GM19468 (cell line): ENCODE results near the gene STRN3.
A peak's percentile ranks its signal among the peaks of the same experiment; 100 is the strongest.
"Not testable (repeated sequence)": the region's sequence is repeated elsewhere in the genome, so short reads cannot be mapped to it uniquely, and the experiment has no call there.

Source experiments
- ATAC-seq: cut with Tn5 transposase; IDR thresholded peaks from one replicate; pipeline ENCODE4 v1.9.1; 2021; ENCODE audit warnings: mild to moderate bottlenecking, moderate library complexity, moderate number of reproducible peaks; ENCODE audit not compliant: unreplicated experiment; ENCODE audit errors: extremely low read depth

Gene STRN3

DNA sequence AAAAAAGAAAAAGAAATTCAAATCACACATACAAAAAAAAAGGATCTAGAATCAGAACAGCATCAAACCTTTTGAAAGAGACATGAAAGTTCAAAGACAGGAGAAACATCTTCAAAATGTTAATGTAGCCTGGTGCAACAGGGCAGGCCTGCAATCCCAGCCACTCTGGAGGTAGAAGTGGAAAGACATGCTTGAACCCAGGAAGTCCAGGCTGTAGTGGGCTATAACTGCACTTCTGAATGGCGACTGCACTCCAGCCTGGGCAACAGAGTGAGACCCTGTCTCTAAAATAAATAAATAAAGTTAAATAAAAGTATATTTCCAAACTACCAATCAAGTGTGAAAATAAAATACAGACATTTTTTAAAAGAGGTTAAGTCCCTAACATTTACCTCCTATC, 19.5 kb downstream of the STRN3 start:
- no peak for ATAC-seq

DNA sequence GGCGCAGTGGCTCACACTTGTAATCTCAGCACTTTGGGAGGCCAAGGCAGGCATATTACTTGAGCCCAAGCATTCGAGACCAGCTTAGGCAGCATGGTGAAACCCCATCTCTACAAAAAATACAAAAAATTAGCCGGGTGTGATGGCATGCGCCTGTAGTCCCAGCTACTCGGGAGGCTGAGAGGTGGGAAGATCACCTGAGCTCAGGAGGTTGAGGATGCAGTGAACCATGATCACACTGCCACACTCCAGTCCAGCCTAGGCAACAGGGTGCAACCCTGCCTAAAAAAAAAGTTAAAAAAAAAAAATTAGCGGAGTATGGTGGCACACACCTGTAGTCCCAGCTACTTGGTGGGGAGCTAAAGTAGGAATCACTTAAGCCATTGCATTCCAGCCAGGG, 22.2 kb downstream of the STRN3 start:
- ATAC-seq, result not testable (repeated sequence)

DNA sequence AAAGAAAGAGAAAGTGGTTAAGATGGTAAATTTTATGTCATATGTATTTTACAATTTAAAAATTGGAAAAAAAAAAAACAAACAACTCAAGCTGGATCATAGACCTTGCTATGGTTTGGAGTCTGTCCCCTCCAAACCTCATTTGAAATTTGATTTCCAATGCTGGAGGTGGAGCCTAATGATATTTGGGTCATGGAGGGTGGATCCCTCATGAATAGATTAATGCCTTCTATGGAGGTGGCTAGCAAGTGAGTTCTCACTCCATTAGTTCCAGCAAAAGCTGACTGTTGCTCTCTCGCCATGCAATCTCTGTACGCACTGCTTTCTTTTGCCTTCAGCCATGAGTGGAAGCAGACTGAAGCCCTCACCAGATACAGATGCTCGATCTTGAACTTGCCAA, 22.9 kb downstream of the STRN3 start:
- no peak for ATAC-seq

DNA sequence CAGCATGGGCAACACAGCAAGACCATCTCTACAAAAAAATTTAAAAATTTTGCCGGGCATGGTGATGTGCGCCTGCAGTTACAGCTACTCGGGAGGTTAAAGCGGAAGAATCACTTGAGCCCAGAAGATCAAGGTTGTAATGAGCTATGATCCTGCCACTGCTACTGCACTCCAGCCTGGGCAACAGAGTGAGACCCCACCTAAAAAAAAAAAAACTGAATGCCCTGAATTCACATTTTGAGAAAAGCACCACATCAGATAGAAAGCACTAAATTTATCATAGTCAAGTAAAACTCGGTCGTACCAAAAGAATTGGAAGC, 24.9 kb downstream of the STRN3 start:
- no peak for ATAC-seq

DNA sequence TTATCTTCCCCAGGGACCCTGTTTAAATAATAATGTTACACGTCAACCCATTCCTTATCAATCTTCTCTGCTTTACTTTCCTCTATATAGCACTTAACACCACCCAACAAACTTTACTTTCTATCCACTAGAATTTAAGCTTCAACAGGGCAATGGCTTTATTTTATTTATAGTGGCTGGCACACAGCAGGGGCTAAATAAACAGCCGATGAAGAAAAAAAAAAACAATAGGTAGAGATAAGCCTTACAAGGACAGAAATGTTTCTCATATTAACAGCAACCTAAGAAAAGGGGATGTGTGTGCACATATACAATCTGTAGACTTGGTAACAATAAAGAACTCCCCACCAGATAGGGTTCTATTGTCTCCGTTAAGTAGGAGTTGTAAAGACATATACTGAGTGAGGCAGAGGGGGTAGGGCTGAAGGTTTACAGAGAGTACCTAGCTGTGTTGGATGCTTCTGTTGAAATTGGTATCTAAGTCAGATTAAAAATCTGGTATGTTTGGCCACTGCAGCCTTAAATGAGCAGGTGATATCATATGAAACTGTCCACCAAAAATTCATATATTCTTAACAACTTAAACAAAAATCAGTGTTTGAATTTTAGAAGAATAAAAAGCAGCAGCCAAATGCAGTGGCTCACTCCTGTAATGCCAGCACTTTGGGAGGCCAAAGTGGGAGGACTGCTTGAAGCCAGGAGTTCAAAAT, 25.4 kb downstream of the STRN3 start:
- ATAC-seq, result no peak

DNA sequence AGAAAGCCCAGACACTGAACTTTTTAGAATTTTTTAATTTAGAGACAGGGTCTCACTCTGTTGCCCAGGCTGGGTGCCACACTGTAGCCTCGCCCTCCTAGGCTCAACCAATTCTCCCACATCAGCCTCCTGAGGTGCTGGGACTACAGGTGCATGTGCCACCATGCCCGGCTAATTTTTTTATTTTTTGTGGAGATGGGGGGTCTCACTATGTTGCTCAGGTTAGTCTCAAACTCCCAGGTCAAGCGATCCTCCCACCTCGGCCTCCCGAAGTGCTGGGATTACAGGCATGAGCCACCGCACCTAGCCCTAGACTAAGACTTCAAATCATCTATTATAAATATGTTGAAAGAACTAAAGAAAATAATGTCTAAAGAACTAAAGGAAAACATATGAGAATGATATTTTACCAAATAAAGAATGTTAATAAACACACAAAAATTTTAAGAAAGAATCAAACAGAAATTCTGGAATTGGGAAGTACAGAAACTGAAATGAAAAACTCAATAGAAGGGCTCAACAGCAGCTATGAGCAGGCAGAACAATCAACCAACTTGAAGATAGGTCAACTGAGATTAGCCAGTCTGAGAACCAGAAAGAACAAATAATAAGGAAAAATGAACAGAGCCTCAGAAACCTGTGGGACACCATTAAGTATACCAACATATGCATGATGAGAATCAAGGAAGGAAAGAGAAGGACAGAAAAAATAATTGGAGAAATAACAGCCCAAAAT, 27.0 kb downstream of the STRN3 start:
- ATAC-seq, result no peak

DNA sequence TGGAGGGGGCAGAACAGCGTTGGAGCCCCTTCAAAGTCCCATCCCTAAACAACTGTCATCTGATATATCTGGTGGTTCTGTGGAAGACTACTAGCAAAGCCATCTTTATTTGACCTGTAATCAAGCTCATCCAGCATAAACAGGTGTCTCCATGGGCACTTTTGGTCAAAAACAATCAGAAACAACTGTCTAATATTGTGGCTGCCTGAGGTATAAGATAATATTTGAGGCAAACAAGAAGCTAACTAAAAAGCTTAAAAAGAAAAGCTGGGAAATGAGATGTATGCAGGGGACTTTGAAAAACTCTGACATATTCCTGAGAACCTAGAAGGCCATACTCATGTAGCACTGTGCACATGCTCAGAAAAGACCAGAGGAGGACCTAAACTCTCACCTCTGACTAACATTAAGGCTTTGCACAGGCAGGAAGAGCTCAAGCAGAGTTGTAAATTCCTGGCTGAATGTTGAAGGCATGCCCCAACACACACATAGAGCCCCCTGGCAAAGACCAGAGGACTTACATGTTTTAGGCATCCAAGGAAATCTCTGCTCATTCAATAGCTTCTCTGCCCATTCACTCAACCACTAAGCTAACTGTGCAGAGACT, 28.0 kb downstream of the STRN3 start:
- no peak for ATAC-seq

DNA sequence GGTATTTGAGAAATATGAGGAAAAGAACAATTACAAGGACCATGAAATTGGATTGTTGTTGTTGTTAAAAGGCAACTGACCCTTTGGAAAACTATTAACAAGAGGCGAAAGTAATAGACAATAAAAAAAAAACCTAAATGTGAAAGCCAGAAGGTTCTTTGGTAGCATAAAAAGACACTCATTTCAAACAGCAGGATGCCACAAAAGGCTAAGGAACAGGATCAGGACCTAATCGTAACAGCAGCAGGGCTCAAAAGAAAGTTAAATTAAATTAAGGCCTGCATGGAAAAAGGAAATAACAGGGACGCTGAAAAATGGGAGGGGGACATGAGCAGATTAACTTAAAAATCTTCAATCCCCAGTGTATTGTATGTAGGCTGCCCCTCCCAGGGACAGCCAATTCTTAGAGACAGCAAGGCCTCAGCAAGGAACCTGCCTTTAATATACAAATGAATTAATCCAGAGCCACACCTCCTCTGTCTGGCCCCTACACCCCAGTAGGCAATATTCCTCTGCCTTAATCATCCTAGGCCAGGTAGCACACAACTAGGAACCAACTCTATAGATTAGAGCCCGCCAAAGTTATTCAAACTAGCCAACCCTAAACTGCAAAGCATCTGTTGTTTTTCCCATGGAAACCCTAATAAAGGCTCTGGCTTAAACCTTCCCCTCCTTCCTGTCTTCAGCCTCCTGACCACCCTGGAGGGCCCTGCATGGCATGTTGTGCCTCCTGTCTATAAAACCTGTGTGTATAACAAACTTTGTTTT, 29.1 kb downstream of the STRN3 start:
- ATAC-seq, result no peak

DNA sequence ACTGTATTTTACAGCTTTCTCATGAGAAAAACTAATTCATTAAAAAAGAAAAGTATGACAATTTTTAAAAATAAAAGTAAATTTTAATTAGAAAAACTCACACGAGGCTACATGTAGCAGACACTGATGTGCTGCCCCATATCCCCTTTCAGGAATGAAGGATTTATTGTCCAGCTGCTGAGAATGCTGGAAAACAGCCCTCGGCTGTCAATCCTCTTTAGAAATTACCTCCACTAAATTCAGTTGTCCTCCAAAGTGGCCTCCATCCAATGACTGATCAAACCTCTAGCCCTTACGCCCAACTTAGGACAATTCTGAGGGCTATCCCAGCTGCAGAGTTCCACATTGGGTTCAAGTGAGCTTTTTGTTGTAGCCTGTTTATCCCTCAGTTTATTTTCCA, 30.5 kb downstream of the STRN3 start:
- no peak for ATAC-seq

DNA sequence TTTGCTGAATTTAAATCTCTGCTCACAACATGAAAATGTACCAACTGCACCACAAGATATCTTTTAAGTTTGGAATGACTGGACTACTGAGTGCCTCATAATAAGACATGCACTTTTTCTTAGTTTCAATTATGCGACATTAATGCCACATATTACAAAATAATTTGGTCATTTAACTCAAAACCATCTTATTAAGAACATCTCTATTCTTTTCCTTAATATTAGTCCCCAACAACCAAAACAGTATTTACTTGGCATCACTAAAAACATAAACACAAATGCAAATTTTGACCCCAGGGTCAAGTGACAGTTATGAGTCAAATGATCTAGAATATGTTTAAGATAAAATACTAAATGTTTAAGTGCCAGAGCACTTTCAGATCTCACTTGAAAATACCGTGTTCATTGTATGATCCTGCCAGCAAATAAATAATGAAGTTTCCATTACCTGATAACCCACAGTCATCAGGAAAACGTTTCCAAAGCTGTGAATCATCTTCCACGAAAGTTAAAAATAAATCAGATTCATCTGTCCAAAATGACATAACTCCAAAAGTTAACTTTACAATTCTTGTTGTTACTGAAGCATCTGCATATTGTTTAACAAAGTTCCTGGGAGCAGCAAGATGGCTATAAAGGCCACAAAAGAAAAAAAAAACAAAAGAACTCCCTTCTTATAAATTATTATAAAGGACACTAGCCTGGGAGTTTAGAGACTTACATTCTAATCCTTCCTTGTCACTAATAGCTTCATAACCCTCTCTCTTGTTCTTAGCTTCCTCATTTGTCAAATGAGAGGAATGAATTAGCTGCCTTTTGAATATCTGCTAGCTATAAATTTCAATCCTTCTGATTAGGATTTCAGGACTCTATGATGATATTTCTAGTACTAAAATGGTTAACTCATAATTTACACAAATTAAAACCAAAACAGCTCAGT, 31.2 kb downstream of the STRN3 start:
- ATAC-seq, result peak; percentile 26

DNA sequence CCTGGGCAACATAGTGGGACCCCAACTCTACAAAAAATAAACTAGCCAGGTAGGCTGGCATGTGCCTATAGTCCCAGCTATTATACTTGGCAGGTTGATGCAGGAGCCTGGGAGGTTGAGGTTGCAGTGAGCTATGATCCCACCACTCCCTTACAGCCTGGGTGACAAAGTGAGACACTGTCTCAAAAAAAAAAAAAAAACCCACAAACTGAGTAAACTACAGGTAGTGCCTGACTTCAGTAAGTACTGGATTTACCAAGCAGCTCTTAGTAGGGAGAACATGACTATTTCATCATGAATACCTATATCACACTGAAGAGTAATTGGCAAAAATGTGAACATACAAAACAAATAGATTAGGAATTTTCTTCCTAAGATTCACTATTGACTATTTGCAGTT, 33.1 kb downstream of the STRN3 start:
- no peak for ATAC-seq

DNA sequence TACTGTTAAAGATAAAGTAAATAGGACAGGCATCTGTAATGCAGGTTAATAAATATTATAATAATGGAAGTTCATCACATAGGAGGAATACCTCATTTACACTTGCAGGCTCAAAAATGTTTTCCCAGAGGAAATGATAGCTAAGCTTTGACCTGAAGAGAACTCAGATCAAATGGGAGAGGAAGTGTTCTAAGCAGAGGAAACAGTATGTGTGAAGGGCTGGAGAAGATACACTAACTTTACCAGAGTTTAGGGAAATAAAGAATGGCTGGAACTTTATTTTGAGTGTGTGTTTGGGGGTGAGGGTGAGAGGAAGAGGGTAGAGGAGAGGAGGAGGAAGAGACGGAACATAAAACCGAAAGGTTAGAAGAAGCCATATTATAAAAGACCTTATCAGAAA, 34.8 kb downstream of the STRN3 start:
- no peak for ATAC-seq

DNA sequence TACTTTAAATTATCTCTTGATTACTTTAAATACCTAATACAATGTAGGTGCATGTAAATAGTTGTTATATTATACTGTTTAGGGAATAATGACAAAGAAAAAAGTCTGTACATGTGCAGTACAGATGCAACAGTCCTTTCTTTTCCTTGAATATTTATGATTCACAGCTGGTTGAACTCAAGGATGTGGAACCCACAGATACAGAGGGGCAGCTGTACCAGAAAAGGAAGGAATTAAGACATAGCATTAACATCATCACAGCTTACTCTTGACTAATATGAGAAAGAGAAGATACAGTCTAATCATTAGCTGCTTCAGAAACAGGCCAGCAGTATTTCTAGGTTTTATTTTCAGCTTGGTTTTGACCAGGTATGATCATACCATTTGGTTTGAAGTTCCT, 35.4 kb downstream of the STRN3 start:
- ATAC-seq, result no peak

DNA sequence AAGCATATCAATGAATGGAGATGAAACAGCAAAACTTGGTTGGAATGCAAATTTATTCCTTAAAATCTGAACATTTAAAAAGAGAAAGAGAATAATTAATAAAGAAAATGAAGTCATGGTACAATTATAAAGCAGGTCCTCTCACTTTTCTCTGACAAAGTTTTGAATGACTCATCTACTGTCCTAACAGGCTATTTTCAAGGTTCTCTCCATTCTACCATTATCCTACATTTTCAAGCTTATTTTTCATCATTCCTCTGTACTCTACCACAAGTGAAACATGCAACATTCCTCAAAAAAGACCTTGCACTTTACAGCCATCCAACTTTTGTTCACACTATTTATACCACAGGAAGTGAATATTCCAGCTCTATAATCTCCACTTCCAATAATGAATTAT, 37.7 kb downstream of the STRN3 start:
- no peak for ATAC-seq

DNA sequence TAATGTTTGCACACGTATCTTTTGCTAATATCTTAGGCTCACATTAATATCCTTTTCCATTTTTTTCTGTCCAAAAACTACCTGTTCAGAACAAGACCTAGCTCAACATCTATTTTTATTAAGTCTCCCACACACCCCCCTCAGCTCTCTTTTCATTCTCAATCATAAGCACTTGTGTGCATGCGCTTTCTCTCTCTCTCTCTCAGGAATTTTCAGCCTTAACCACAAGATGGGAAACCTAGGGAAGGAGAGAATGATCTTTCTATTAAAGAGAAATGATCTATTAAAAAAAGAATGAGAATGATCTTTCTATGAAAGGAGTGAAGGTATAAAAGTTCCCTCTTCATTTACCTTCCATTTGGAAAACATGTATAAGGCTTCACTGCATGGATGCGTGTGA, 40.4 kb downstream of the STRN3 start:
- no peak for ATAC-seq

DNA sequence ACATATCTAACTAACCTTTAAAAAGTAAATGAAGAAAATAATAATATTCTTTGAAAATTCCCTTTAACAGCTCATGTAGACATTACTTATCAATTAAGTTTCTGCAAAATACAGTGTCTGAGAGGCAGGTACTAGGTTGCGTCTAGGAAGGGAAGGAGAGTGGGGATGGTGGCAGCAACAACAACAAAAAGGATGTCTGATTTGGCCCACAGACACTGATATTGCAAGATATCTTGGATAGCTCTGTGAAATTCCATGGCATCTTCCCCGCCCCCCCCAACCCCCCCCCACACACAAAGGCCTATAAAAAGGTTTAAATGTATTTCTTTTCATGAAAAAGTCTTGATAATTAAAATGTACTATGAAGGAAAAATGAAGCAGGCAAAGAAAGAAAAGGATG, 42.3 kb downstream of the STRN3 start:
- ATAC-seq, result no peak

DNA sequence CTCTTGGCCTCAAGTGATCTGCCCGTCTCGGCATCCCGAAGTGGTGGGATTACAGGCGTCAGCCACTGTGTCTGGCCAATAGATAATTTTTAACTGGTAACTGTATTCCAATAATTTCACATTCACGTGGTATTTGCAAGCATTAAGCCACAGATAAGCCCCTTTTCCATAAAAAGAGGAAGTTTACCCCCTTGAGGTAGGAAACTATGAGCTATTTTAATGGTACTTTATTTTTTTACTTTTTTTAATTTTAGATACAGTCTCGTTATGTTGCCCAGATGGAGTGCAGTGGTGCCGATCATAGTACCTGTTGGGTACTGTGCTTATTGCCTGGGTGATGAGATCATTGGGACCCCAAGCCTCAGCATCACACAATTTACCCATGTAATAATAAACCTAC, 43.6 kb downstream of the STRN3 start:
- ATAC-seq, result no peak

DNA sequence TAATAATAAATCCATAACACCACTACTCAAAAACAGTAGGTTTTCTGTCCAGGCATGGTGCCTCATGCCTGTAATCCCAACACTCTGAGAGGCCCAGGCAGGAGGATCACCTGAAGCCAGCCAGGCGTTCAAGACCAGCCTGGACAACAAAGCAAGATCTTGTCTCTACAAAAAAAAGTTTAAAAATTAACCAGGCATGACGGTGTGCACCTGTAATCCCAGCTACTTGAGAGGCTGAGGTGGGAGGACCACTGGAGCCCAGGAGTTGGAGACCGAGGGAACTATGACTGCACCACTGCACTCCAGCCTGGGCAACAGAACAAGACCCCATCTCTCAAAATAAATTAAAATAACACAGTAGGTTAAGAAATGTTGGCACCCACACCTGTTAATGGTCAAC, 45.2 kb downstream of the STRN3 start:
- ATAC-seq, result no peak

DNA sequence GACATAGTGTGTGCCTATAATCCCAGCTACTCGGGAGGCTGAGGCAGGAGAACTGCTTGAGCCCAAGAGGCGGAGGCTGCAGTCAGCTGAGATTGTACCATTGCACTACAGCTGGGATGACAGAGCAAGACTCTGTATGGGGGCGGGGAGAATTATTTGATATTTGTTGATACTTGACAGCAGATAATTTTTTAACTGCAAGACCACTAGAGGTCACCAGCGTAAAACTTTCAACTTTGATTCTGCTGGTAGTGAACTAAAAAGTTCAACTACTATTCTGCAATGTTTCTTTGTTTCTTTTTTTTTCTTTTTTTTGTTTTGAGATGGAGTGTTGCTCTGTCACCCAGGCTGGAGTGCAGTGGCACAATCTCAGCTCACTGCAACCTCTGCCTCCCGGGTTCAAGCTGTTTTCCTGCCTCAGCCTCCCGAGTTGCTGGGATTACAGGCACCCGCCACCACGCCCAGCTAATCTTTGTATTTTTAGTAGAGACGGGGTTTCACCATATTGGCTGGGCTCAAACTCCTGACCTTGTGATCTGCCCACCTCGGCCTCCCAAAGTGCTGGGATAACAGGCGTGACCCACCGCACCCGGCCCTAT, 46.0 kb downstream of the STRN3 start:
- not testable (repeated sequence) for ATAC-seq

DNA sequence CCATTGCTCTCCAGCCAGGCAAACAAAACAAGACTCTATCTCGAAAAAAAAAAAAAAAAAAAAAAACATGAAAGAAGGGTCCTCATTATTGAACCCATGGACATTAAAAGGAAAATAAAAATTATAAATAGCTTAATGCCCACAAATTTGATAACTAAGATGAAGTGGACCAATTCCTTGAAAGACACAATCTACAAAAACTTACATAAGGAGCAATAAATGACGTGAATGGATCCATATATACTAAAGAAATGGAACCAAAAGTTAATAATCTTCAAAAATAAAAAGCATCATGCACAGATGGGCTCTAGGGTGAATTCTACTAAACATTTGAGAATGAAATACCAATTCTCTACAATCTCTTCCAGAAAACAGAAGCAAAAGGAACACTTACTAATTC, 48.4 kb downstream of the STRN3 start:
- no peak for ATAC-seq
